PC-3 (cell line): Measurements from ENCODE around the gene PID1. TPM values are rescaled to one million over a fixed set of nuclear protein-coding genes. Genes with fewer than 3 reads are reported as not detected.

Experiments used
- ATAC-seq: fragments of 200-7000 bp; cut with Tn5 transposase; 2 replicates; pipeline ENCODE4 v1.9.1; 2020; ENCODE audit warnings: mild to moderate bottlenecking, moderate library complexity
- BruUV-seq: library from RNA; stranded (reverse); fragments of 400-500 nt; replicated peaks from 2 replicates; lab custom pipeline; 2021; lab: Mats Ljungman, UMichigan
- CTCF ChIA-PET: fragments of 300-600 bp; sonication (Branson Sonifier 250); formaldehyde crosslinking; loops from one replicate; lab custom pipeline; 2022; ENCODE audit warnings: antibody characterized with exemption; lab: Charles Lee
- POLR2A ChIA-PET: fragments of 300-600 bp; sonication (Branson Sonifier 250); formaldehyde crosslinking; loops from one replicate; lab custom pipeline; 2022; ENCODE audit warnings: antibody characterized with exemption; ENCODE audit not compliant: unreplicated experiment; lab: Charles Lee
- DNase-seq: peaks from one replicate; pipeline ENCODE4 v3.0.0-alpha.2; 2015
- H2AFZ ChIP-seq: fragments of 300-600 bp; sonication (generic); 2 replicates; pipeline ENCODE4 v1.6.0; 2016; ENCODE audit warnings: antibody characterized with exemption, low read length
- H3F3A ChIP-seq: fragments of 300-600 bp; sonication (generic); one replicate; pipeline ENCODE4 v1.6.0; 2017; ENCODE audit warnings: antibody characterized with exemption, low read length, control low read depth, mild to moderate bottlenecking; ENCODE audit not compliant: unreplicated experiment
- H3K27ac ChIP-seq: fragments of 300-600 bp; sonication (generic); 2 replicates; pipeline ENCODE4 v1.5.1; 2016; ENCODE audit warnings: mild to moderate bottlenecking, low read length
- H3K27me3 ChIP-seq: fragments of 300-600 bp; sonication (generic); 2 replicates; pipeline ENCODE4 v1.6.1; 2016; ENCODE audit warnings: low read length, mixed read lengths
- H3K36me3 ChIP-seq: fragments of 300-600 bp; sonication (generic); 2 replicates; pipeline ENCODE4 v1.6.1; 2016; ENCODE audit warnings: low read depth, mixed run types, low read length, mixed read lengths
- H3K4me1 ChIP-seq: fragments of 300-600 bp; sonication (generic); 2 replicates; pipeline ENCODE4 v1.5.1; 2016; ENCODE audit warnings: low read length; ENCODE audit not compliant: insufficient read depth
- H3K4me2 ChIP-seq: fragments of 300-600 bp; sonication (generic); 2 replicates; pipeline ENCODE4 v1.6.0; 2016; ENCODE audit warnings: low read length
- H3K4me3 ChIP-seq: fragments of 300-600 bp; sonication (generic); 2 replicates; pipeline ENCODE4 v1.5.1; 2016; ENCODE audit warnings: mild to moderate bottlenecking, low read length, mixed read lengths
- H3K79me2 ChIP-seq: fragments of 300-600 bp; sonication (generic); 2 replicates; pipeline ENCODE4 v1.6.1; 2017; ENCODE audit warnings: low read length, mixed read lengths
- H3K9ac ChIP-seq: fragments of 300-600 bp; sonication (generic); 2 replicates; pipeline ENCODE4 v1.6.0; 2016; ENCODE audit warnings: mild to moderate bottlenecking, low read length
- H3K9me2 ChIP-seq: fragments of 300-600 bp; sonication (generic); replicated peaks from 2 replicates; pipeline ENCODE4 v1.6.1; 2016; ENCODE audit warnings: mixed run types, low read length, mixed read lengths
- H3K9me3 ChIP-seq: fragments of 300-600 bp; sonication (generic); 2 replicates; pipeline ENCODE4 v1.6.1; 2016; ENCODE audit warnings: low read length, mixed read lengths
- H4K20me1 ChIP-seq: fragments of 300-600 bp; sonication (generic); 2 replicates; pipeline ENCODE4 v1.6.1; 2016; ENCODE audit warnings: low read length, mixed read lengths
- EZH2 ChIP-seq: fragments of 300-600 bp; sonication (generic); IDR thresholded peaks from one replicate; pipeline ENCODE4 v1.6.1; 2017; ENCODE audit warnings: antibody characterized with exemption, mild to moderate bottlenecking, low read length; ENCODE audit not compliant: unreplicated experiment
- EZH2phosphoT487 ChIP-seq: fragments of 300-600 bp; sonication (generic); IDR thresholded peaks from 2 replicates; pipeline ENCODE4 v1.6.1; 2018; ENCODE audit warnings: mild to moderate bottlenecking, antibody characterized with exemption, low read length, borderline replicate concordance
- intact Hi-C: fragments of 100-400 bp; cut with micrococcal nuclease; formaldehyde crosslinking; loops from 2 replicates; pipeline ENCODE4 v1.9.0; 2023
- total RNA-seq: library from RNA; depleted of rRNA; stranded (reverse); fragments of >200 nt; gene quantifications from 2 replicates; pipeline ENCODE4 v1.2.3, GENCODE V29; 2014
- TF ChIP-seq, protein P1 (sequence below): fragments of 300-600 bp; sonication (generic); conservative IDR thresholded peaks from 2 replicates; pipeline ENCODE4 v1.5.1; 2017; ENCODE audit warnings: antibody characterized with exemption, low read depth, mild to moderate bottlenecking, low read length

PID1 gene
- total RNA-seq, 1 experiment from 2014 or later = 0.84 TPM

- no peaks in the 10 kb centered on the region for H3K36me3 ChIP-seq
- no peaks in the 10 kb centered on the region for H3K4me1 ChIP-seq
- H2AFZ ChIP-seq = no peak overlapping the region
- CTCF ChIA-PET = no interaction called here
- DNase-seq = no peak
- H3K9me3 ChIP-seq = no peaks in the 10 kb centered on the region
- H3K9me2 ChIP-seq = no peaks in the 10 kb centered on the region
- ATAC-seq = no peak
- POLR2A ChIA-PET = no interaction called here
- H3K4me2 ChIP-seq = no peak overlapping the region
- intact Hi-C loops = no loop called here
- no peaks in the 10 kb centered on the region for H3F3A ChIP-seq
- H3K27ac ChIP-seq = no peak overlapping the region
- no TSS peak for BruUV-seq
- no peak overlapping the region for H3K4me3 ChIP-seq
- H3K79me2 ChIP-seq = no peaks in the 10 kb centered on the region
- no peaks in the 10 kb centered on the region for H4K20me1 ChIP-seq
- TF ChIP-seq EZH2 (no peak), EZH2phosphoT487 (no peak)
- TF ChIP-seq, protein P1, sequence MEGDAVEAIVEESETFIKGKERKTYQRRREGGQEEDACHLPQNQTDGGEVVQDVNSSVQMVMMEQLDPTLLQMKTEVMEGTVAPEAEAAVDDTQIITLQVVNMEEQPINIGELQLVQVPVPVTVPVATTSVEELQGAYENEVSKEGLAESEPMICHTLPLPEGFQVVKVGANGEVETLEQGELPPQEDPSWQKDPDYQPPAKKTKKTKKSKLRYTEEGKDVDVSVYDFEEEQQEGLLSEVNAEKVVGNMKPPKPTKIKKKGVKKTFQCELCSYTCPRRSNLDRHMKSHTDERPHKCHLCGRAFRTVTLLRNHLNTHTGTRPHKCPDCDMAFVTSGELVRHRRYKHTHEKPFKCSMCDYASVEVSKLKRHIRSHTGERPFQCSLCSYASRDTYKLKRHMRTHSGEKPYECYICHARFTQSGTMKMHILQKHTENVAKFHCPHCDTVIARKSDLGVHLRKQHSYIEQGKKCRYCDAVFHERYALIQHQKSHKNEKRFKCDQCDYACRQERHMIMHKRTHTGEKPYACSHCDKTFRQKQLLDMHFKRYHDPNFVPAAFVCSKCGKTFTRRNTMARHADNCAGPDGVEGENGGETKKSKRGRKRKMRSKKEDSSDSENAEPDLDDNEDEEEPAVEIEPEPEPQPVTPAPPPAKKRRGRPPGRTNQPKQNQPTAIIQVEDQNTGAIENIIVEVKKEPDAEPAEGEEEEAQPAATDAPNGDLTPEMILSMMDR = no peak
- H3K9ac ChIP-seq = no peak overlapping the region
- H3K27me3 ChIP-seq = no peaks in the 10 kb centered on the region
Observed at GRCh38 chr2:229256376-229256775, 14.7 kb downstream of the PID1 start.

GRCh38 chr2:229254206-229254605, 16.9 kb downstream of the PID1 start:
- Histone ChIP-seq H3K9me3 (no peaks in the 10 kb centered on the region), H3K4me1 (no peaks in the 10 kb centered on the region), H3K27ac (no peak overlapping the region), H3K9me2 (no peaks in the 10 kb centered on the region), H4K20me1 (no peaks in the 10 kb centered on the region), H3K4me2 (no peak overlapping the region), H3K27me3 (no peaks in the 10 kb centered on the region), H3K36me3 (no peaks in the 10 kb centered on the region), H3K9ac (no peak overlapping the region), H3K79me2 (no peaks in the 10 kb centered on the region), H2AFZ (no peak overlapping the region), H3K4me3 (no peak overlapping the region), H3F3A (no peaks in the 10 kb centered on the region)
- BruUV-seq = no TSS peak
- DNase-seq (no peak), ATAC-seq (no peak)
- CTCF ChIA-PET = no interaction called here
- TF ChIP-seq EZH2 = no peak
- TF ChIP-seq, protein P1 = no peak
- TF ChIP-seq EZH2phosphoT487 = no peak
- intact Hi-C loops = no loop called here
- POLR2A ChIA-PET = no interaction called here

GRCh38 chr2:229252996-229253395, 18.1 kb downstream of the PID1 start:
- Histone ChIP-seq H3K27ac (no peak overlapping the region), H3K4me2 (no peak overlapping the region), H3K79me2 (no peaks in the 10 kb centered on the region), H3F3A (no peaks in the 10 kb centered on the region), H2AFZ (no peak overlapping the region), H3K9me3 (no peaks in the 10 kb centered on the region), H3K4me3 (no peak overlapping the region), H3K9ac (no peak overlapping the region), H3K27me3 (no peaks in the 10 kb centered on the region), H3K9me2 (no peaks in the 10 kb centered on the region), H3K4me1 (no peaks in the 10 kb centered on the region), H3K36me3 (no peaks in the 10 kb centered on the region), H4K20me1 (no peaks in the 10 kb centered on the region)
- ATAC-seq (no peak), DNase-seq (no peak)
- intact Hi-C loops = no loop called here
- ChIA-PET CTCF (no interaction called here), POLR2A (no interaction called here)
- BruUV-seq = no TSS peak
- TF ChIP-seq, protein P1 = no peak
- TF ChIP-seq EZH2 (no peak), EZH2phosphoT487 (no peak)
